Hematopoietic multipotent progenitor cell treated with erythropoietin and hydrocortisone succinate and interleukin-3 and kit ligand, for 15 days (in vitro differentiated cells): ENCODE data around the gene ZNF423.

ENCODE experiments used
- DNase-seq: peaks from one replicate; pipeline ENCODE4 v3.0.0-alpha.2; 2015; ENCODE audit warnings: low spot score

Gene ZNF423

DNA sequence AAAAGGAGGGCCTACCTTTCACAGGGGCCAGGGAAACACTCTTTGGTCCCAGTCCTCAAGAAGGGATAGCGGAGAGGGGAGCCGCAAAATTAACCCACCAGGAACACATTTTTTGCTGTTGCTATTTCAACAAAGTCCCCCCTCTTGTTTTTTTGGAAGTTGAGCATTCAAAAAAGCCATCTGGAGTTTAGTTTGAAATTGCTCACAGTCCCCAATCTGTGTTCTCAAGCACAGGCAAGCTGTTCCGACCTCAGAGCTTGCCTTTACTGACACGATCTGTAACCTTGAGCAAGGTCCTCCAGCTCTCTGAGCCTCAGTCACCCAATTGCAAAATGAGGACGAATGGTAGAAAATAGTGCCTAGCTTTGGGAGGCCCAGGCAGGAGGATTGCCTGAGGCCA lies 131.1 kb downstream of the ZNF423 start:
- no peak for DNase-seq

DNA sequence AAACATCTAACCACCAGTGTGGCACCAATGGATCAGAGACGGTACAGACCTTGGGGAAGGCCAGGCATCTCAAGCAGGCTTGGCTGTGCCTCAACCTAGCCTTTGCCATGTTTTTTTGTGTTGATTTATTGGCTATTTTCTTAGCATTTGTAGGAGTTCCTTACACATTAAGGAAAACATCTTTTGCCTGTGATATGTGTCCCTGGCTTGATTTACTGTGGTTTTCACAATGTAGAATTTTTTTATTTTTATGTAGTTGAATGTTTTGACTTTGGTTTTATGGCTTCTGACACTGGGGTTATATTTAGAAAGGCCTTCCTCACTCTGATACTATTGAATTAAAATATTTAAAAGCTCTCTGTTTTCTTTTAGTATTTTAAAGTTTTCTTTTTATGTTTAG lies 132.6 kb downstream of the ZNF423 start:
- DNase-seq: no peak

- no peak for DNase-seq
These were observed 135.7 kb downstream of the ZNF423 start for GRCh38 chr16:49720225-49720624.

DNA sequence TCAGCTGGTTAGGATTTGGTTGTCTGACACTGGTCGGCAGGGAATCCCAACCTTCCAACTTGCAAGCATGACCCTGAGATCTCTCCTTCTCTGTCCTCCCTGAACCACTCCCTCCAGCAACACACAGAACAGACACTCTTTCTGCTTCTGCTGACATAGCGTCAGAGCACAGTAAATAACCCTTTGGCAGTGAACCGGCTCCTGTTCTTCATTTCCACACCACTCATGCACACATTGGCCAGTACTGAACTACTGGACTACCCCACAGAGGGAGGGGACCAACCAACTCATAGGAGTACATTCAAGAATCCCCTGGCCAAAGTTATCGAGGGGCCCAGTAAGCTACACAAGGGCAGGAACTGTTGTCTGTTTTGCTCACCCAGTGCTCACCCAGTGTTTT lies 138.2 kb downstream of the ZNF423 start:
- DNase-seq: no peak

- no peak for DNase-seq
These were observed 139.5 kb downstream of the ZNF423 start for GRCh38 chr16:49716339-49716934.

GRCh38 chr16:49713770-49714169 lies 142.1 kb downstream of the ZNF423 start:
- no peak for DNase-seq

- DNase-seq: no peak
These were observed 143.4 kb downstream of the ZNF423 start for GRCh38 chr16:49712542-49712941.

GRCh38 chr16:49712106-49712505 lies 143.8 kb downstream of the ZNF423 start:
- DNase-seq: no peak

GRCh38 chr16:49709057-49709456 lies 146.9 kb downstream of the ZNF423 start:
- no peak for DNase-seq

GRCh38 chr16:49708491-49708890 lies 147.4 kb downstream of the ZNF423 start:
- no peak for DNase-seq

DNA sequence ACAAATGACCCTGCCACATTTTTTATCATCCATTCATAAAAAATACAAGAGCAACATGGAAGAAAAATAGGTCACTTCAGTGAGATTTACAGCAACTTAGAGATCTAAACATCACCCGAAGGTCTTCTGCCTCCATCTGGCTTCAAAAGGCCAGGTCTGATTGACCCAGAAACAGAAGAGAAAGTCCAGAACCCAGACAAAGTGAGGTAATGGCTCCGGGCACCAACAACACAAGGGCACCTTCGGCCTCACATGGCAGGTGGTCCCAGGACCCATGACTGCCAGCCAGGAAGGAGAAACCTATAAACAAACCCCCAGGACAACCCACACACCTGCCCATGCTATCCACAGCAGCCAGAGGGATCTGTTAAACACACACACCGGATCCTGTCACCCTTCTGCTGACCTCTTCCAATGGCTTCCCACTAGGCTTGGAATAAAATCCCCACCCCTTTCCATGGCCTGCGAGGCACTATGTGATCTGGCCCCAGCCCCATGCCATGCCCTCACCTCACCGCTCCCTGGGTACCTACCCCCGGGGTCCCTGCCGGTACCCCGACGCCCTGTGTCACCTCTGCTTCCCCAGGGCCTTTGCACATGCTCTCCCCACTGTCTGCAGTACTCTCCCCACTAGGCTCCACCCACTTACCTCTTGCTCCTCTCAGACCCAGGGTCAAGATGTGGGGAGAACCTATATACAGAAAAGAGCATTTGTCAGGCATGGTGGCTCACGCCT lies 149.1 kb downstream of the ZNF423 start:
- no peak for DNase-seq

GRCh38 chr16:49704586-49705155 lies 151.2 kb downstream of the ZNF423 start:
- DNase-seq: no peak

DNA sequence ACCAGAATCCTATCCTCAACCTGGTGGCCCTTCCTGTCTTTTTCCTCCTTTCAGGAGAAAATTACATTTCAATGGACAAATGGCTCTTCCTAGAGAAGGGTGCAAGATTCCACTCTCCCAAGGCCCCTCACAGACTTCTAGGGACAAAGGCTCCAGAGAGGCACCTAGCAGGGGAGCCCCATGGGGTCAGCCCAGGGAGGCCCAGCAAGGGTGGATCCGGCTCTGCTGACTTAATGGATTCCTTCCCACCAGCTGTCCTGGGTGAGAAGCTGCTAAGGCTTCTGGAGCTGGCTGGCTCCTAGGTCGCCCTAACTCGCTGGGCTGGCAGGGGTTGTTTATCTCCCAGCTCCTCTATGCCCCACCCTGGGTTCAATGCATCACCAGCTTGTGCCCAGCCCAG lies 152.4 kb downstream of the ZNF423 start:
- no peak for DNase-seq

- no peak for DNase-seq
These were observed 154.0 kb downstream of the ZNF423 start for GRCh38 chr16:49701789-49702494.

DNA sequence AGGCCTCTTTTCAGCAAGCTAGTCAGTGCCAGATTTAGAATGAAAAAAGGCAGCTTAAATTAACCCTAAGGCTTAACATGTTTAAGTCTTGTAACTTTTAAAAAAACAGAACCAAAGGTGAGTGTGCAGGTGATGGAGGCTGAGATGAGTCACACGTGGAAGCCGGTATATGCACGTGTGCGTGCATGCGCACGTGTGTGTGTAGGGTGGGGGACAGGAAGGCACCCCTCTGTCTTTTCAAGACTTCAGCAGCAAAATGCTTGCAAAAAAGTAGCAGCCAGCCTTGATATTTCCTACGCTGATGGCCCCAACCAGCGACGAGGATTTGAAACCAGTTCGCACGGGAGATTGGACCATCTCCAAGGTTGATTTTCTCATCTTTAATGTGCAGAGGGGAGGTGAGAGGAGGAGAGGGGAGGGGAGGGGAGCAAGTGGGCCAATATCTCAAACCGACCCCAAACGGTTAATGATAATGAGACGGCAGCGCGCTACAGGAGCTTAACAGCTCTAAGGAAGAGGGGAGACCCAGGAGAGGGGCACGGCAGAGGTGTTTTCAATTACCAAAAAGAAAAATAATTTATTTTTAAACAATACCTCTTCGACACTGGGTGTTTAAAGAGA lies 154.7 kb downstream of the ZNF423 start:
- no peak for DNase-seq

DNA sequence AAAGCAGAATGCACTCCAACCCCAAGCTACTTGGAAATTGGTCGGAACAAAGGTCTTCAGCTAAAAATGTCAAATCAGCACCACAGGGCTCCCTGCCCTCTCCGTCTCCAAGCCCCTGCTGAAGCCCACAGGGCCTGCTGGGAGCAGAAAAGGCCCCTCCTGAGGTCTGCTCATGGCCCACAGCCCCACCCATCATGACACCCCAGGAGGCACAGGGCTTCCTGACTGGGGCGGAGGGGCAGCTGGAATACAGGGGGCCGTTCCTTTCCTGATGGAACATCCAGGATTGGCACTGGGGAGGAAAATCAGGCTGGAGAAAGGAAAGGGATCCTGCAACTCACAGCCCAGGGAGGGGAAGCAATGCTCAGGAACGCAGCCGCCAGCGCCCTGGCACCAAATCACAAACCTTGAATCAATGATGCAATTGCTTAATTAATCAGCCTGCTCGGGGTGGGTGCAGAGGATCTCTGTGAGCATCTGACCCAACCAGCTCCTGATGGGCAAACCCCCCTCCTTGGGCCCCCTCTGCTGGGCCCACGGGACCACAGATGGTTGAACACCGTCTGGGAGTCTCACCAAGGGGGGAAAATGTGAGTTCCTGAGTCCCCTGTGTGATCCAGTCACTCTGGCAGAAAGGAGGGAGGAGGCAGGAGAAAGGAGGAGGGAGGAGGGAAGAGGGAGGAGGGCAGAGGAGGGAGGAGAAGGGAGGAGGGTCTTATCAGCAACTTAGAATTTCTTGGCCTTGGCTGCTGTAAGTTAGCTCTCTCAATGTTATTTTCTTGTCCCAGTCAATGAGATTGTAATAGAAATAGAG lies 155.5 kb downstream of the ZNF423 start:
- peak; percentile 3 for DNase-seq

DNA sequence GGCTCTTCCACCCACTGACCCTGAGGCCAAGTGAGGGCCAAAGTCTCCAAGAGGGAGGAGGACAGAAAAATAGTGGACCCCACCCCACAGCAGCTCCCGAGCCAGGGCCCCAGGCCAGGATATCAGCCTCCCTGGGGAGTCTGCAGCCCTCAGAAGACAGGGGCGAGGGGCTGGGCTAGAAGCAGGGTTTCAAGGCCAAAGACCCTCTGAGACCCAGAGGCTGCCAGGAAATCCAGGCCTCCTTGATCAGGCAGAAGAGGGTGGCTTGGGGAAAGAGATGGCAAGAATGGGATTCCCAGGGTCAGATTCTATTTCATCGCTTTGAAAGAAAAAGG lies 156.1 kb downstream of the ZNF423 start:
- DNase-seq: no peak

- DNase-seq: no peak
These were observed 156.7 kb downstream of the ZNF423 start for GRCh38 chr16:49698931-49699840.

DNA sequence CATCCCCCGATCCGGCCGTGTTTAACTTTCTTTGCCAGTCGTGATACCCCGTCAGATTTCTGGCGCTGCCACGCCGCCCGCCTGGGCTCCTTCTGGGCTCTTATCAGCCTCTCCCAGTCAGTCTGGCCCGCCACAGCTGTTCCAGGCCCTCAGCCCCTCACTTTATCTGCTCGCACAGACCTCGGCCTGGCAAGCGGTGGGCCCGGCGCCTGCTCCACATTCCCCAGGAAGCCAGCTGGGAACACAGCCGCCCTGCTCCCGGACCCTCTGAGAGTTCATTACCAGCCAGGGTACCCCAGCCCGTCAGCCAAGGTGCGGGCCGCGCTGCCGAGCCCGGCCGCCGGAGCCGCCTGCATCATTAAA lies 157.5 kb downstream of the ZNF423 start:
- DNase-seq: peak; percentile 52

DNA sequence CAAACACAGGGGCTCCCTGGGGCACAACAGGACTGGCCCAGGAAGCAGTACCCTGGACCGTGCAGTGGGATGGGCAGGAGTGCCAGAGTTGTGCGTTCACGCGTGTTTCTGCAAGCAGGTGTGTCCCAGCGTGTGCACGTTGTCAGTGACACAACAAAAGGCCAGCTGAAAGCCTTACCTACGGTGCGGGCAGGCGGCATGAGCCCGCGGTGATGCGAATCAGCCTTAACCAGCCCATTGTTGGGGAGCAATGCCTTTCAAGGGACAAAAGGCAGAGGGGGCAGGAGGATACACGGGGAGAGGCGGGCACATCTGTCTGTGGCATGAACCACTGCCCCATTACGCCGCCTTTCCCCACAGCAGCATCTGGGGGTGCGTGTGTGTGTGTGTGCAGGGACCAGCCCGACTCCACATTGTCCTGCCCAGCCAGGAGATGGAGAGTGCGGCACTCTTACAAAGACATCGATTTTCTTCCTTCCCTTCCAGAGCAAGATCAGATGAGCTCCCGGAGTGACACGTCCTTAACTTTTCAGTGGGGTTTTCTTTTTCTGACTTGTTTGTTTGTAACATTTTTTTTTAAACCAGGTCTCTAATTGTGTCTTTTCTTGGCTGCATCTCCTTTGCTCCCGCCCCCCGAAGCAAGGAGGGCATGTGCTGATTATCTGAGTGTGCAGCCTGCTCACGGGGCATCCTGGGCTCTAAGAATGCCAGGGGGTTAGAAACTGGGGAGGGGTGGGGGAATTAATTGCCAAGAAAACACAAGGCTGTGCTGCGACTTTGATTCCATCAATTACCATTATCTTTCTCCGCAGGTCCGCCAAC lies 158.1 kb downstream of the ZNF423 start:
- no peak for DNase-seq
